WTC11 (cell line): ENCODE measurements around the gene RPH3AL. TPM values are rescaled to one million over a fixed set of nuclear protein-coding genes. Genes with fewer than 3 reads are reported as not detected.

ENCODE experiments used
- ATAC-seq: fragments of 200-7000 bp; cut with Tn5 transposase; 2 replicates; pipeline ENCODE4 v1.10.0; 2021; ENCODE audit warnings: mild to moderate bottlenecking, moderate library complexity
- CTCF ChIA-PET: fragments of 300-600 bp; sonication (Branson Sonifier 250); formaldehyde crosslinking; loops from one replicate; lab custom pipeline; 2021; ENCODE audit warnings: antibody characterized with exemption; lab: Charles Lee
- POLR2A ChIA-PET: fragments of 350-600 bp; sonication (Branson Sonifier 250); formaldehyde crosslinking; loops from one replicate; lab custom pipeline; 2021; ENCODE audit warnings: antibody characterized with exemption; lab: Charles Lee
- DNase-seq: peaks from one replicate; pipeline ENCODE4 v3.0.0; 2021; ENCODE audit warnings: low spot score
- H3K27ac Mint-ChIP-seq: 2 replicates; pipeline ENCODE4 v1.8.0; 2021; ENCODE audit warnings: mixed read lengths
- H3K27me3 Mint-ChIP-seq: 2 replicates; pipeline ENCODE4 v1.8.0; 2021; ENCODE audit warnings: low read depth, mild to moderate bottlenecking, moderate library complexity, mixed read lengths
- H3K36me3 Mint-ChIP-seq: 2 replicates; pipeline ENCODE4 v1.8.0; 2021; ENCODE audit warnings: mixed read lengths
- H3K4me1 Mint-ChIP-seq: 2 replicates; pipeline ENCODE4 v1.8.0; 2022; ENCODE audit warnings: mixed read lengths
- H3K4me3 Mint-ChIP-seq: 2 replicates; pipeline ENCODE4 v1.8.0; 2021; ENCODE audit warnings: mild to moderate bottlenecking, moderate library complexity, mixed read lengths
- H3K9me3 Mint-ChIP-seq: 2 replicates; pipeline ENCODE4 v1.8.0; 2021; ENCODE audit warnings: mixed read lengths
- CBFB ChIP-seq: sonication (generic); formaldehyde crosslinking; IDR thresholded peaks from 2 replicates; pipeline ENCODE4 v1.8.1; 2022; ENCODE audit warnings: mild to moderate bottlenecking, low read depth, missing genetic modification reagents
- CREM ChIP-seq: sonication (generic); formaldehyde crosslinking; IDR thresholded peaks from 2 replicates; pipeline ENCODE4 v1.8.1; 2022; ENCODE audit warnings: mild to moderate bottlenecking, missing genetic modification reagents, moderate library complexity
- ELF4 ChIP-seq: sonication (generic); formaldehyde crosslinking; IDR thresholded peaks from 2 replicates; pipeline ENCODE4 v1.8.1; 2022; ENCODE audit warnings: low read depth, mild to moderate bottlenecking, moderate library complexity, missing genetic modification reagents
- ESRRA ChIP-seq: sonication (generic); formaldehyde crosslinking; IDR thresholded peaks from 2 replicates; pipeline ENCODE4 v1.8.1; 2022; ENCODE audit warnings: mild to moderate bottlenecking, missing genetic modification reagents, borderline replicate concordance
- IRF1 ChIP-seq: sonication (generic); formaldehyde crosslinking; IDR thresholded peaks from 2 replicates; pipeline ENCODE4 v1.8.0; 2023; ENCODE audit warnings: missing genetic modification reagents
- MLX ChIP-seq: sonication (generic); formaldehyde crosslinking; IDR thresholded peaks from 2 replicates; pipeline ENCODE4 v1.8.1; 2023; ENCODE audit warnings: mild to moderate bottlenecking, missing genetic modification reagents, moderate library complexity
- NR1H2 ChIP-seq: sonication (generic); formaldehyde crosslinking; IDR thresholded peaks from 2 replicates; pipeline ENCODE4 v1.9.0; 2021; ENCODE audit warnings: mild to moderate bottlenecking, moderate library complexity, missing genetic modification reagents
- PREB ChIP-seq: sonication (generic); formaldehyde crosslinking; IDR thresholded peaks from 2 replicates; pipeline ENCODE4 v1.8.1; 2022; ENCODE audit warnings: mild to moderate bottlenecking, missing genetic modification reagents, moderate library complexity, borderline replicate concordance
- PRRX2 ChIP-seq: fragments of 250-450 bp; sonication (Bioruptor Pico); IDR thresholded peaks from 2 replicates; pipeline ENCODE4 v1.8.0; 2021; ENCODE audit warnings: mild to moderate bottlenecking
- SMAD3 ChIP-seq: sonication (generic); formaldehyde crosslinking; IDR thresholded peaks from 2 replicates; pipeline ENCODE4 v1.8.0; 2022; ENCODE audit warnings: missing genetic modification reagents, mild to moderate bottlenecking, borderline replicate concordance
- SP1 ChIP-seq: sonication (generic); formaldehyde crosslinking; conservative IDR thresholded peaks from 2 replicates; pipeline ENCODE4 v1.8.1; 2022; ENCODE audit warnings: missing genetic modification reagents
- TCF7 ChIP-seq: sonication (generic); formaldehyde crosslinking; IDR thresholded peaks from 2 replicates; pipeline ENCODE4 v1.8.0; 2022; ENCODE audit warnings: mild to moderate bottlenecking, low read depth, missing genetic modification reagents, moderate library complexity
- USF1 ChIP-seq: sonication (generic); formaldehyde crosslinking; IDR thresholded peaks from 2 replicates; pipeline ENCODE4 v1.8.0; 2022; ENCODE audit warnings: mild to moderate bottlenecking, missing genetic modification reagents
- ZNF281 ChIP-seq: sonication (generic); formaldehyde crosslinking; IDR thresholded peaks from 2 replicates; pipeline ENCODE4 v1.8.0; 2023; ENCODE audit warnings: mild to moderate bottlenecking, missing genetic modification reagents
- ZNF532 ChIP-seq: fragments of 250-450 bp; sonication (Bioruptor Pico); IDR thresholded peaks from 2 replicates; pipeline ENCODE4 v1.9.0; 2021; ENCODE audit warnings: mild to moderate bottlenecking, borderline replicate concordance
- total RNA-seq: library from RNA; stranded (reverse); gene quantifications from 3 replicates; pipeline ENCODE4 v1.2.3, GENCODE V29; 2021

Gene RPH3AL
- total RNA-seq, 1 experiment from 2014 or later: 2.0 TPM

- ChIA-PET CTCF (no interaction called here), POLR2A (no interaction called here)
- Mint-ChIP-seq H3K4me3 (no peak overlapping the region), H3K4me1 (no peaks in the 10 kb centered on the region), H3K36me3 (peaks cover 8% of the 10 kb centered on the region), H3K27ac (no peak overlapping the region), H3K9me3 (peaks cover 13% of the 10 kb centered on the region), H3K27me3 (peaks cover 11% of the 10 kb centered on the region)
- TF ChIP-seq ZNF281 (CRISPR knock-in tag): no peak
- no peak for TF ChIP-seq PRRX2
- TF ChIP-seq CREM (CRISPR knock-in tag): no peak
- no peak for TF ChIP-seq ESRRA (CRISPR knock-in tag)
- TF ChIP-seq CBFB (CRISPR knock-in tag): no peak
- TF ChIP-seq USF1 (CRISPR knock-in tag): no peak
- TF ChIP-seq SMAD3 (CRISPR knock-in tag): no peak
- TF ChIP-seq MLX (CRISPR knock-in tag): no peak
- TF ChIP-seq SP1: no peak
- TF ChIP-seq TCF7: no peak
- no peak for TF ChIP-seq PREB (CRISPR knock-in tag)
- no peak for ATAC-seq
- DNase-seq: no peak
These were observed 144.2 kb downstream of the RPH3AL start for GRCh38 chr17:208429-208828.

GRCh38 chr17:207775-208174 is 144.8 kb downstream of the RPH3AL start:
- Mint-ChIP-seq H3K27ac (no peak overlapping the region), H3K4me1 (no peaks in the 10 kb centered on the region), H3K4me3 (no peak overlapping the region), H3K36me3 (peaks cover 8% of the 10 kb centered on the region), H3K27me3 (peaks cover 11% of the 10 kb centered on the region), H3K9me3 (peaks cover 13% of the 10 kb centered on the region)
- no peak for TF ChIP-seq NR1H2 (CRISPR knock-in tag)
- no peak for TF ChIP-seq IRF1 (CRISPR knock-in tag)
- TF ChIP-seq ZNF532 (CRISPR knock-in tag): no peak
- no peak for TF ChIP-seq ELF4
- POLR2A ChIA-PET: no interaction called here
- ATAC-seq (no peak), DNase-seq (no peak)
- CTCF ChIA-PET: no interaction called here
